Measurements from ENCODE around the gene MRRF.

The MRRF gene

DNA sequence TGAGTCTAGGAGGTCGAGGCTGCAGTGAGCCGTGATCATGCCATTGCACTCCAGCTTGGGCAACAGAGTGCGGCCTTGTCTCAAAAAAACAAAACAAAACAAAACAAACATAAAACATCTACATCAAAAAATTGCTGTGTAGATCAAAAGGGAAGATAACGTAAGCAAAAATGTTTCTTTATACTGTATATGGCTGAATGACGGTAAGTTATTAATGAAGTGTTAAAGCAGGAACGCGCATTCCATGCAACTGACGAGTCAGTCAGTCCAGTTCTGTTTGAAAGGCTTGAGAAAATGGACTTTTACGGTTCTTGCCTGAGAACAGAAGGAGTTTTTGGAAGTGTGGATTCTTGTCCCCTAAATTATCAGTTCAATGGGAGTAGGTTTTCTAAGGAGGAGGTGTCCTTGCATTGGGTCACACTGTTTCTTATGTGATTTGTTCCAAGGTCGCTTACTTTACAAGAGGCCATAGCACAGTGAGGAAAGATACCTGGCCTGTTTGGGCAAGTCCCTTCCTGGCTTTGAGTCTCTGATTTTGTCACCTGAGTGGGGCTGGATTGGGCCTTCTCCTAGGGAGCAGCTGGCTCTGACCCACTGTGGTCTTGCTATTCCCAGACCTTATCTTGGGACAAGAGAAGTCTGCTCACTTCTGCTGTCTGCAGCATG lies 99.6 kb downstream of the MRRF start:
- H3K27ac ChIP-seq (ENCODE audit: low read length): no peak overlapping the region
- H3K4me3 ChIP-seq (ENCODE audit: low read depth in 1 of 2, low read length in 2 of 2): no peak overlapping the region
- no peaks in the 10 kb centered on the region for H3K27me3 ChIP-seq (ENCODE audit: low read depth, low read length)
- peaks cover 0 to 7% of the 10 kb centered on the region in 2 donors for H3K4me1 ChIP-seq (ENCODE audit: control insufficient read depth in 1 of 2, insufficient read depth in 2 of 2, low read length in 2 of 2)
- no peaks in the 10 kb centered on the region for H3K9me3 ChIP-seq (ENCODE audit: control insufficient read depth in 1 of 2, low read length in 2 of 2)
- H3K36me3 ChIP-seq (ENCODE audit: control insufficient read depth in 1 of 2, insufficient read depth in 2 of 2, low read length in 2 of 2): no peaks in the 10 kb centered on the region

DNA sequence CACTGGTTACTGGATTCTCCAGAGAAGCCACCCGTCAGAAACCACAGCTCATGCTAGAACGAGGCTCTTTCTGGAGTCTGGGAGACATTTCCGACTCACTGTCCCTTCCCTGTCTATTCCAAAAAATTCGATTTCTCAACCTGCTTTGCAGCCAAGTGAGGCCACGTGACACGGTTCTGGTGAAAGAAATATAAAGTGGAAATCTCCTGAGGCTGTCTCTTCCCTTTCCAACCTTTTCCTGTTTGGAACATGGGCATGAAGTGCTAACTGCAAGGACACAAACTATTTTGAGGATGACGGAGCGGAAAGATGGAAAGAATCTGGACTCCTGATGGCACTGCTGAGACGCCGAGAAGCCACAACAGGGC lies 100.1 kb downstream of the MRRF start:
- Histone ChIP-seq H3K4me3 (ENCODE audit: low read depth in 1 of 2, low read length in 2 of 2) (no peak overlapping the region), H3K4me1 (ENCODE audit: control insufficient read depth in 1 of 2, insufficient read depth in 2 of 2, low read length in 2 of 2) (peaks cover 0 to 7% of the 10 kb centered on the region in 2 donors), H3K36me3 (ENCODE audit: control insufficient read depth in 1 of 2, insufficient read depth in 2 of 2, low read length in 2 of 2) (no peaks in the 10 kb centered on the region), H3K9me3 (ENCODE audit: control insufficient read depth in 1 of 2, low read length in 2 of 2) (no peaks in the 10 kb centered on the region), H3K27me3 (ENCODE audit: low read depth, low read length) (no peaks in the 10 kb centered on the region), H3K27ac (ENCODE audit: low read length) (no peak overlapping the region)

DNA sequence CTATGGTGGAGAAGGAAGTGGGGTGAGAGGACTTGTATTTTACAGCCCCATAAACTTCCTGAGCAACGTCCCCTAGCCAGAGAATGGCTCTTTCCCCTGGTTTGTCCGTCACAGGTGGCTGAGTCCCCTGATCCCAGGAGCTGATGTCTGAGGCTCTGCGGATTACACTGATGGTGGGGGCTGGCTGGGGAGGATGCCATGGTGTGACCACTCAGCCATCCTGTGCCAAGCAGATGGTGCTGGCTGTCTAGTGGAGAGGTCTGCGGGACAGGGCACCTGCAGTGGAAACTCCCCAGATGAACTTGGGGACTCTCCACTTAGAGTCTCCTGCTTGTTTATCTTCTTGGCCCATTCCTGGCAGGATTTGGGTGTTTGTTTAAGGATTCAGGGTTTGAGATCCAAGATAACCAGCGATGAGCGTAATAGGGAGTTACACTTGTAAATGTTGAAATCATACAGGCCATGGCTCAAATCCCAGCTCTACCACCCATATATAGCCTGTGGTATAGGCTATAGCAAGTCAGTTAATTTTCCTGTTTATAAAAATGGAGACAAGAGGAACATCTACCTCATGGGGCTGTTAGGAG lies 101.5 kb downstream of the MRRF start:
- H3K9me3 ChIP-seq (ENCODE audit: control insufficient read depth in 1 of 2, low read length in 2 of 2): no peaks in the 10 kb centered on the region
- no peak overlapping the region for H3K27ac ChIP-seq (ENCODE audit: low read length)
- peaks cover 1 to 7% of the 10 kb centered on the region in 2 donors for H3K4me1 ChIP-seq (ENCODE audit: control insufficient read depth in 1 of 2, insufficient read depth in 2 of 2, low read length in 2 of 2)

DNA sequence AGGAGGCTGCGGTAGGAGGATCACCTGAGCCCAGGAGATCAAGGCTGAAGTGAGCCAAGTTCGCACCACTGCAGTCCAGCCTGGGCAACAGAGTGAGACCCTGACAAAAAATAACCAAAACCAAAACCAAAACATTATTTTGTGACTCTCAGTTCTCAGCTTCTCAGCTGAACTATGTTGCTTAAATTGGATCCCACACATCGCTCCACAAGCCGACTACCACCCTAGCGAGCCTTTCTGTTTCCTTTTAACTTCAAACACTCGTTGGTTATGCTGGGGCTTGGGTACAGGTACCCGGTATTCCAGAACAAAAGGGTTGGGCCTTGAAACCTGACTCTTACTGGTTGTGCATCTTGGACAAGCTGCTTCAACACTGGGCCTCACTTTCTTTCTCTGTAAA lies 102.4 kb downstream of the MRRF start:
- H3K36me3 ChIP-seq (ENCODE audit: control insufficient read depth in 1 of 2, insufficient read depth in 2 of 2, low read length in 2 of 2): no peaks in the 10 kb centered on the region
- no peak overlapping the region for H3K4me3 ChIP-seq (ENCODE audit: low read depth in 1 of 2, low read length in 2 of 2)
- no peaks in the 10 kb centered on the region for H3K27me3 ChIP-seq (ENCODE audit: low read depth, low read length)
- H3K9me3 ChIP-seq (ENCODE audit: control insufficient read depth in 1 of 2, low read length in 2 of 2): no peaks in the 10 kb centered on the region
- H3K27ac ChIP-seq (ENCODE audit: low read length): no peak overlapping the region
- peaks cover 6 to 7% of the 10 kb centered on the region in 2 donors for H3K4me1 ChIP-seq (ENCODE audit: control insufficient read depth in 1 of 2, insufficient read depth in 2 of 2, low read length in 2 of 2)

More for the DNA sequence above, 101.5 kb downstream of the MRRF start:
- Histone ChIP-seq H3K4me3 (ENCODE audit: low read depth in 1 of 2, low read length in 2 of 2) (no peak overlapping the region), H3K27me3 (ENCODE audit: low read depth, low read length) (no peaks in the 10 kb centered on the region), H3K36me3 (ENCODE audit: control insufficient read depth in 1 of 2, insufficient read depth in 2 of 2, low read length in 2 of 2) (no peaks in the 10 kb centered on the region)

DNA sequence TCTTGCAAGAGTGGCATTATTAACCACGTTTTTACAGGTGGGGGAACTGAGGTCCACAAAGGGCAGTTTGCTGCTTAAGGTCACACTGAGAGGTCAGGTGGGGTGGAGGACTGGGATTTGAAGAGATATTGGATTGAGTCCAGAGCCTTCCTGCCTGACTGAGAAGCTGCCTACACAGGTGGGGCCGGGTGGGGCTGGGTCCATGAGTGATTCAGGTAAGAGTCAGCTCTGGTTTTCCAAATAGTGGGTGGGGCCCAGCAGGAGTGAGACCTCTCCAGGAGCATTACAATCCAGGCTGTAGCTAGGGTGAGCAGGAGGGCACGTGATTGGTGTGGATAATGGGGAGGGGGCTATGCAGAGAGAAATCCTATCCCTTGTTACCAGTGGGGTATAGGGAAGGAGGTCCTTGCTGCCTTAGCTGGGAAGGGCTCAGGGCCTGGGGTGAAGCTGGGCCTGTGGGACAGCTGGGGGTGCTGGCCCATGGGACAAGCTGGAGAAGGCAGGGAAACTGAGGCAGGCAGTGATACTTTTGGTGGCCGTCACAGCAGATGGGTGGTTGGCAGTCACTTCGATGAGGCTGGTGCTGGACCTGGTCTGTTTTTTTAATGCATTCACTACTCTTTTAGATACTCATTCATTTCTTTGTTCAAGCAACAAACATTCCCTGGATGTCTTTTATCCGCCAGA lies 103.2 kb downstream of the MRRF start:
- no peaks in the 10 kb centered on the region for H3K27me3 ChIP-seq (ENCODE audit: low read depth, low read length)
- H3K27ac ChIP-seq (ENCODE audit: low read length): no peak overlapping the region
- H3K36me3 ChIP-seq (ENCODE audit: control insufficient read depth in 1 of 2, insufficient read depth in 2 of 2, low read length in 2 of 2): no peaks in the 10 kb centered on the region
- no peaks in the 10 kb centered on the region for H3K9me3 ChIP-seq (ENCODE audit: control insufficient read depth in 1 of 2, low read length in 2 of 2)
- H3K4me3 ChIP-seq (ENCODE audit: low read depth in 1 of 2, low read length in 2 of 2): no peak overlapping the region
- H3K4me1 ChIP-seq (ENCODE audit: control insufficient read depth in 1 of 2, insufficient read depth in 2 of 2, low read length in 2 of 2): peaks cover 6 to 7% of the 10 kb centered on the region in 2 donors

DNA sequence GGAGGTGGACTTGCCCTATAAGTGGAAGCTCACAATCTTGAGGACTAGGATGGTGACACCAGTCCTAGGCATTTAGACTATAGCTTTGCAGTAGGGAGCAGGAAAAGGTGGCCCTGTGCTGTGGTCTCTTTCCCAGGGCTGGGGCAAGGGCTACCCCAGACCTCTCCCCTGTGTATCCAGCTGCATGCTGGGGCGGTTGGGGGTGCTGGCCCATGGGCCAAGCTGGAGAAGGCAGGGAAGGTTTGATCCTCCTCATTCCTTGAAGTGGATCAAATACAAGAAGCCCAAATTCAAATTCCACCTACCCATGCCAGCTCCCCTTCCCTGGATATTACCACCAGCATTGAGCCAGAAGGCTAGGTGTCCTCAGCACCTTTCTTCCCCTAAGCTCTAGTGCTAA lies 104.0 kb downstream of the MRRF start:
- Histone ChIP-seq H3K36me3 (ENCODE audit: control insufficient read depth in 1 of 2, insufficient read depth in 2 of 2, low read length in 2 of 2) (no peaks in the 10 kb centered on the region), H3K9me3 (ENCODE audit: control insufficient read depth in 1 of 2, low read length in 2 of 2) (no peaks in the 10 kb centered on the region), H3K4me1 (ENCODE audit: control insufficient read depth in 1 of 2, insufficient read depth in 2 of 2, low read length in 2 of 2) (peaks cover 7 to 14% of the 10 kb centered on the region in 2 donors), H3K27ac (ENCODE audit: low read length) (no peak overlapping the region), H3K4me3 (ENCODE audit: low read depth in 1 of 2, low read length in 2 of 2) (no peak overlapping the region), H3K27me3 (ENCODE audit: low read depth, low read length) (no peaks in the 10 kb centered on the region)

DNA sequence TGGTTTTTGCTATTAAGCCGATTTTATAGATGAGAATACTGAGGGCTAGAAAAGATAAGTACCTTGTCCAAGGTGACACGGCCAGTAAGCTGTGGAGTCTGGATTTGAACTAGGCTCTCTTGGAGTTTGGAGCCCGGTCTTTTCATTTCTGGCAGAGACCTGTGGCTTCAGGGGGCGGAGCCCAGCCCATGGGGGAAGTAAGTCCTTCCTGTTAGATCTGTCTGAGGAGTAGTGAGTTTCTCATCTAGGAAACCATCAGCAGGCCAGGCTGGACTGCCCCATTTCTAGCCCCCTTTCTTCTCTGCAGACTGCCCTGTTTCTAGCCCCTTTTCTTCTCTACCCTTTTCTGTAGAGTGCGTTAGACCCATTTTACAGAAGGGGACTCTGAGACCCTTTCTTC lies 105.6 kb downstream of the MRRF start:
- H3K27me3 ChIP-seq (ENCODE audit: low read depth, low read length): no peaks in the 10 kb centered on the region
- H3K9me3 ChIP-seq (ENCODE audit: control insufficient read depth in 1 of 2, low read length in 2 of 2): no peaks in the 10 kb centered on the region
- no peaks in the 10 kb centered on the region for H3K36me3 ChIP-seq (ENCODE audit: control insufficient read depth in 1 of 2, insufficient read depth in 2 of 2, low read length in 2 of 2)
- H3K4me1 ChIP-seq (ENCODE audit: control insufficient read depth in 1 of 2, insufficient read depth in 2 of 2, low read length in 2 of 2): peaks cover 10 to 28% of the 10 kb centered on the region in 2 donors
- no peak overlapping the region for H3K27ac ChIP-seq (ENCODE audit: low read length)
- peak overlapping the region; percentile 49 to 73 for H3K4me3 ChIP-seq (ENCODE audit: low read depth in 1 of 2, low read length in 2 of 2)

DNA sequence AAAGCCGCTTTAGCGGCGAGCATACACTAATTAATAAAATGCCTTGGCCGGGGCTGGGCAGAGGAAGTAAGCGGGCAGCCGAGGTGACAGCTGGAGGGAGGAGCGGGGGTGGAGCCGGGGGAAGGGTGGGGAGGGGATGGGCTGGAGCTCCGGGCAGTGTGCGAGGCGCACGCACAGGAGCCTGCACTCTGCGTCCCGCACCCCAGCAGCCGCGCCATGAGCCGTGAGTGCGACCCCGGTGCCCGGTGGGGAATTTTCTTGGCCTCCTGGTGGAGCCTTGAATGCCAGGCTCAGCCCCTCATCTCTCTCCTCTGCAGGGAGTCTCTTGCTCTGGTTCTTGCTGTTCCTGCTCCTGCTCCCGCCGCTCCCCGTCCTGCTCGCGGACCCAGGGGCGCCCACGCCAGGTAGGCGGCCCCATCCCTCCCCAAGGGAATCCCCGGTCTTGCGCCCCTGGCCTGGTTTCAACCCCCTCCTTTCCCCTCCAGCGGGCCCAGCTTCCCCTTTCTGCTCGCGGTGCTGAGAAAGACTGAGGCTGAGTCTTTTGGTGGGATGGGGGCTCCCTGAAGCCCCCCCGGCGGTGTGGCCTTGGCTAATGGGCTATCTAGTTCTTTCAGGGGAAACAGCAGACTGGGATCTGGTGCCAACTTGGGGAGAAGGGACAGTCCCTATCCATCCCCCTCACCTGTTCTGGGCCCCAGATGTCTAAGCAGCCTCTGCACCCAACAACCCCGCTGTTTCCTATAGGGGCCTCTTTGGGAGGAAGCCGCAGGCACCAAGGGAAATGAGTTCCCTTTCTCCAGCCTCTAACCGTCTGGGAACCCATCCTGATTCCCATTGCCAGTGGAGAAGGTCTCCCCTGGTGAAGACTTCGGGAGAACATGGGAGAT lies 106.4 kb downstream of the MRRF start, which contains the start of gene PTGS1:
Gene PTGS1 (plus strand): TSS at position 156 of the 887 bp plus-strand sequence. CDS start 61 bp downstream, at position 217.
- H3K4me1 ChIP-seq (ENCODE audit: control insufficient read depth in 1 of 2, insufficient read depth in 2 of 2, low read length in 2 of 2): peaks cover 14 to 36% of the 10 kb centered on the region in 2 donors
- H3K36me3 ChIP-seq (ENCODE audit: control insufficient read depth in 1 of 2, insufficient read depth in 2 of 2, low read length in 2 of 2): no peaks in the 10 kb centered on the region
- no peaks in the 10 kb centered on the region for H3K9me3 ChIP-seq (ENCODE audit: control insufficient read depth in 1 of 2, low read length in 2 of 2)
- no peaks in the 10 kb centered on the region for H3K27me3 ChIP-seq (ENCODE audit: low read depth, low read length)
- H3K4me3 ChIP-seq (ENCODE audit: low read depth in 1 of 2, low read length in 2 of 2): peak within 1 kb of the TSS; percentile 53 to 73
- H3K27ac ChIP-seq (ENCODE audit: low read length): no peak within 1 kb of the TSS

DNA sequence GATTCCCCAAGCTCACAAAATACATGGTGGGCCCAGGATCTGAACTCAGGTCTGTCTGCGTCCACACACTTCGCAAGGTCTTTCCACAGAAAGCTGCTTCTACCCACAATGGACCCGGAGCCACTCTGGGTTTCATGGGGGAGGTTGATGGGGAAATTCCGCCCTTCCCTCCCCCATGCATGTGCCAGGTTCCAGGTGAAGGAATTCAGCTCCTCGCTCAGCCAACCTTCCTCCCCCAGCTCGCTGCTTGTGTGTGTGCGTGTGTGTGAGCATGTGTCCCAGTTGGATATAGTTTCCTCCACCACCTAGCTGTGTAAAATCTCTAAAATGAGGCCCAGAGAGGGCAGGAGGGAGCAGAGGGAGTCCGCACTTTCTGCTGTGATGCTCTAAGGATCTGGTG lies 107.2 kb downstream of the MRRF start:
- Histone ChIP-seq H3K27me3 (ENCODE audit: low read depth, low read length) (no peaks in the 10 kb centered on the region), H3K27ac (ENCODE audit: low read length) (no peak overlapping the region), H3K4me3 (ENCODE audit: low read depth in 1 of 2, low read length in 2 of 2) (peak overlapping the region; percentile 53 to 73), H3K4me1 (ENCODE audit: control insufficient read depth in 1 of 2, insufficient read depth in 2 of 2, low read length in 2 of 2) (peaks cover 12 to 44% of the 10 kb centered on the region in 2 donors), H3K36me3 (ENCODE audit: control insufficient read depth in 1 of 2, insufficient read depth in 2 of 2, low read length in 2 of 2) (no peaks in the 10 kb centered on the region), H3K9me3 (ENCODE audit: control insufficient read depth in 1 of 2, low read length in 2 of 2) (no peaks in the 10 kb centered on the region)

DNA sequence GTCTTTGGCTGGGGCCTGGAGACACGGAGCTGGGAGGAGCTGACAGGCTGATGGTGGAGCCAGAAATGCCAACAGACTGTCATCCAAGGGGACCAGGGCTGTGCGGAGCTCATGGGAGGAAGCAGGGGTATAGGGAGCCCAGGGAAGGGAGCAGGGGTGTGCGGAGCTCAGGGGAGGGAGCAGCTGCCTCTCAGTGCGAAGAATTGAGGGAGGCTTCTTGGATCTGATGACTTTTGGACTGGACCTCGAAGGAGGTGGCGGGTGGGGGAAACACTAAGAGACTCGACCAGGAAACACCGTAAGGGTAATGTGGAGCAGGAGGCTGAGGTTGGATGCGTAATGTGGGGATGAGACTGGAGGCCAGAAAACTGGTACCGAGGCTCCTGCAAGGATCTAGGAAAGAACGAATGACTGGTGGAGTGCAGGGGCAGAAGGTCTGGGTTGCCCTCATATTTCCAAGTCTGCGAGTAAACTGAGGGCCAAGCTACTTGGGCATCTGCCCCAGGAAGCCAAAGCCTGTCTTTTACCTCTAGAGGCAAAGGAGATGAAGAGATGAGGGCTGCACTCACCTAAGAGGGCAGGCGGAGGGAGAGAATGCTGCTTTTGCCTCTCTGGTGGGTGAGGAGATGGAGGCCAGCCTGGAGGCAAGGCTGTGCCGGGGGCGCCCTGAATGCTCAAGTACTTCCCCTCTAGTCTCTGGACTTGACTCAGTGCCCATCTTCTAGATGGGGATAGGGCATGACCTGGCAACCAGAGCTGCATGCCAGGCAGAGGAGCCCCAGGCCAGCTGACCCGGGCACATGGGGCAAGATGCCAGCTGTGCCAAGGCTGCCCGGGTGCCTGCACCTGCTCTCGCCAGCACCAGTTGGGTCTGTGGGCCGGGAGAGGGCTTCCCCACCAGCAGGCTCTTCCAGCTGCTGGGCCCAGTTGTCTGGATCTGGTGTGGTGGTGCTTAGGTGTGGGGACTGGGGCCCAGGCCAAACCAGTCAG lies 108.5 kb downstream of the MRRF start:
- peaks cover 15 to 55% of the 10 kb centered on the region in 2 donors for H3K4me1 ChIP-seq (ENCODE audit: control insufficient read depth in 1 of 2, insufficient read depth in 2 of 2, low read length in 2 of 2)
- no peaks in the 10 kb centered on the region for H3K27me3 ChIP-seq (ENCODE audit: low read depth, low read length)
- no peak overlapping the region for H3K27ac ChIP-seq (ENCODE audit: low read length)
- no peaks in the 10 kb centered on the region for H3K9me3 ChIP-seq (ENCODE audit: control insufficient read depth in 1 of 2, low read length in 2 of 2)
- peak overlapping the region in 1 of 2 donors; percentile 73 for H3K4me3 ChIP-seq (ENCODE audit: low read depth in 1 of 2, low read length in 2 of 2)
- H3K36me3 ChIP-seq (ENCODE audit: control insufficient read depth in 1 of 2, insufficient read depth in 2 of 2, low read length in 2 of 2): no peaks in the 10 kb centered on the region
